Spinal cord (tissue), 10 donors: ENCODE measurements around the gene GP1BA. TPM values are rescaled to one million over a fixed set of nuclear protein-coding genes. Genes with fewer than 3 reads are reported as not detected.
A peak's percentile ranks its signal among the peaks of the same experiment; 100 is the strongest.

Experiments used
- DNase-seq, 6 donors: peaks; one replicate each; pipeline versions ENCODE4 v3.0.0 to v3.0.0-alpha.2; 2013 to 2015; ENCODE audit warnings: low spot score in 6 of 6, low read depth in 4 of 6
- H3K27ac ChIP-seq: one replicate; pipeline ENCODE4 v1.5.1; 2013; ENCODE audit warnings: low read depth, low read length, control low read depth
- H3K27me3 ChIP-seq: one replicate; pipeline ENCODE4 v1.6.1; 2013; ENCODE audit warnings: low read length; ENCODE audit not compliant: control insufficient read depth, insufficient read depth
- H3K36me3 ChIP-seq: one replicate; pipeline ENCODE4 v1.6.1; 2013; ENCODE audit warnings: low read length; ENCODE audit not compliant: control insufficient read depth, insufficient read depth
- H3K4me1 ChIP-seq: one replicate; pipeline ENCODE4 v1.6.1; 2013; ENCODE audit warnings: low read length; ENCODE audit not compliant: control insufficient read depth, insufficient read depth
- H3K4me3 ChIP-seq: one replicate; pipeline ENCODE4 v1.5.1; 2013; ENCODE audit warnings: low read depth, low read length, control low read depth
- H3K9me3 ChIP-seq: one replicate; pipeline ENCODE4 v1.6.1; 2013; ENCODE audit warnings: low read length; ENCODE audit not compliant: control insufficient read depth, insufficient read depth
- WGBS: methylation state at CpG from one replicate; pipeline ENCODE4 v1.1.5; 2013; ENCODE audit warnings: missing lambda C conversion rate; ENCODE audit not compliant: insufficient coverage; 5-methylcytosine and 5-hydroxymethylcytosine counted together
- polyA plus RNA-seq, 2 donors: library from polyadenylated mRNA; unstranded; fragments of 120-200 nt; gene quantifications; one replicate each; pipeline ENCODE4 v1.2.1, GENCODE V29; 2013; ENCODE audit not compliant: insufficient read length in 2 of 2
- total RNA-seq, 2 donors: library from RNA; depleted of rRNA in 1 of 2; stranded (reverse); fragments of 120-200 nt in 1 of 2; fragments of >200 nt in 1 of 2; gene quantifications; one replicate each; pipeline versions ENCODE4 v1.2.3 to v1.2.4, GENCODE V29; 2013 to 2014
- donor health status: healthy.

GP1BA gene
- total and polyA plus RNA-seq, 4 donors: 0.06 to 1.6 (median 0.57) TPM; not detected in 1

DNA sequence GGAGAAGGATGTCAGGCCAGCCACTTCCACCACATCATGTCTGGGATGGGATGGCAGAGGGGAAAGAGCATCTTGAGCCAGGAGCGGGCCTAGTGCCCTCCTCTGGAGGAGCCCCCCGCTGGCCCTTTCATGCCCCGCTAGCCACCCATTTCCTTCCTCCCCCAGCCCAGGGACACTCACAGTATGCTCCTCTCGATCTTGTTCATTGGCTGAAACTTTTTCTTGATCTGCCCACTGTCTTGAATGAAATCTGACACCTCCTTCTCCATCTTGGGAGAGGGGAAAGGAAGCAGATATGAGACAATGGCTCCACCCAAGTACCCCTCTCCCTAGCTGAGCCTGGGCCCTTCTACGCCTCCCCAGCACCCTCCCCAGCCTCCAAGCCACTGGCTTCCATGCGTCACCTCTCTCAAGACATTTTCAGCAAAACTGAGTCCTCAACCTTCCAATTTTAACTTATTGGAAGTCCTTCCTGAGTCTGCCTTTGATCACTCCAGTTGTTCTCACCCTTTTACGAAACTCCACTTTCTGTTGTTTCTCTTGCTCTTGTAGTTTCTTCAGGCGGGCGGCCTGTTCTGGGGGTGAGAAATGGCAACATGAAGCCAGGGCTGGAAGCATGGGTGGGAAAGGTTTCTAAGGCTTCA lies 28.3 kb downstream of the GP1BA start:
- Histone ChIP-seq H3K9me3 (no peaks in the 10 kb centered on the region), H3K4me1 (no peaks in the 10 kb centered on the region), H3K4me3 (no peak overlapping the region), H3K36me3 (peaks cover 45% of the 10 kb centered on the region), H3K27ac (no peak overlapping the region), H3K27me3 (no peaks in the 10 kb centered on the region)
- 73% methylated on average over 8 of the region's 9 CpGs for whole genome bisulfite sequencing
- DNase-seq: no peak

DNA sequence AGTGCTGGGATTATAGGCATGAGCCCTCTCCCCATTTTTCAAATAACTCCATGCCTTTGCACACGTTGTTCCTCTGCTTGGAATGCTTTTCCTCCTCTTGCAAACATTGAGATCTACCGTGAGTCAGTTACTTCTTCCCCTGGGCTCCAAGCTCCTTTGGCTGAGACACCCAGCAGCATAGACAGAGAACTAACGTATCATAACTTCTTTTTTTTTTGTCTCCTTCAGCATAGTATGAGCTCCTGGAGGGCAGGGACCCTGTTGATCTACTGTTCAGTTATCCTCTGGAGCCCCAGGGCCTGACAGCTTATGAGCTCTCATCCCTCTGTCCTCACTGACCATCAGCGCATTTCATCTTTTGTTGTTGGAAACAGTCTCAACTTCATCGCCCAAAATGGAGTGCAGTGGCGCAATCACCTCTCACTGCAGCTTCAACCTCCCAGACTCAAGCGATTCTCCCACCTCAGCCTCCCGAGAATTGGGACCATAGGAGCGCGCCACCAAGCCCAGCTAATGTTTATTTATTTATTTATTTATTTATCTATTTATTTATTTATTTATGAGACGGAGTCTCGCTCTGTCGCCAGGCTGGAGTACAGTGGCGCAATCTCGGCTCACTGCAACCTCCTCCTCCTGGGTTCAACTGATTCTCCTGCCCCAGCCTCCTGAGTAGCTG lies 33.4 kb downstream of the GP1BA start:
- Histone ChIP-seq H3K36me3 (peaks cover 36% of the 10 kb centered on the region), H3K27me3 (no peaks in the 10 kb centered on the region), H3K4me1 (peaks cover 37% of the 10 kb centered on the region), H3K27ac (no peak overlapping the region), H3K4me3 (no peak overlapping the region), H3K9me3 (no peaks in the 10 kb centered on the region)
- WGBS: 96% methylated on average over 6 of the region's 15 CpGs
- no peak for DNase-seq

DNA sequence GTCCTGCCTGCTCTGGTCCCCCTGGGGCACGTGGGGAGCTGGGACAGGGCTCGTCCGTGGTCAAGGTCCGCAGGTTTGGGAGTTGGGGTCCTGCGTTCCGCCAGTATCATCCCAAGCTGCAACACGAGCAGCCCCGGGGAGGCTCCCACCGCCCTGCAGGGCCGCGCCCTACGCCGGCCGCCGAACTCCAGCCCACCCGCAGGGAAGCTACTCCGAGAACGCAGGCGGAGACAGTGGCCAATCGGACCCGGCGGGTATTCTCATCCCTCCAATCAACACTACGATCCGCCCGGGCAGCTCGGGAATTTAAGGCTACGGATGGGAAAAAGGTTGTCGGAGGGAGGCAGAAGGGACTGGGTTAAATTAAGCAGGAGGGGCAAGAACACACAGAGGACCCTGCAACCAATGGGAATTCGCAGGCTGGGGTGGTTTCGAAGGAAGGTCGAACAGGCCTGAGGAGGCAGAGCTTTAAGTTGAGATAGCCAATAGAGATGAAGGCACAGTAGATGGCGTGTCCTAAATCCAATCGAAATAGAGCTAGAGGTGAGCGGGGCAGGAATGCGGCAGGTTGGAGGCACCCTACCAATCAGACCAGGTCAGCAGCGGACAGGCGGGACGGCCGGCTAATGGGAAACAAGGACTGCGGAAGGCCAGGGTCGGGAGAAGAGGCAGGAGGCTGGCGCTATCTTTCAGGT lies 34.9 kb downstream of the GP1BA start:
- Histone ChIP-seq H3K4me1 (peaks cover 37% of the 10 kb centered on the region), H3K36me3 (peaks cover 44% of the 10 kb centered on the region), H3K27ac (peak overlapping the region; percentile 100), H3K27me3 (no peaks in the 10 kb centered on the region), H3K9me3 (no peaks in the 10 kb centered on the region), H3K4me3 (peak overlapping the region; percentile 97)
- 0% methylated on average over 35 of the region's 42 CpGs for WGBS
- DNase-seq: peak; percentile 96 to 100 (median 98)

DNA sequence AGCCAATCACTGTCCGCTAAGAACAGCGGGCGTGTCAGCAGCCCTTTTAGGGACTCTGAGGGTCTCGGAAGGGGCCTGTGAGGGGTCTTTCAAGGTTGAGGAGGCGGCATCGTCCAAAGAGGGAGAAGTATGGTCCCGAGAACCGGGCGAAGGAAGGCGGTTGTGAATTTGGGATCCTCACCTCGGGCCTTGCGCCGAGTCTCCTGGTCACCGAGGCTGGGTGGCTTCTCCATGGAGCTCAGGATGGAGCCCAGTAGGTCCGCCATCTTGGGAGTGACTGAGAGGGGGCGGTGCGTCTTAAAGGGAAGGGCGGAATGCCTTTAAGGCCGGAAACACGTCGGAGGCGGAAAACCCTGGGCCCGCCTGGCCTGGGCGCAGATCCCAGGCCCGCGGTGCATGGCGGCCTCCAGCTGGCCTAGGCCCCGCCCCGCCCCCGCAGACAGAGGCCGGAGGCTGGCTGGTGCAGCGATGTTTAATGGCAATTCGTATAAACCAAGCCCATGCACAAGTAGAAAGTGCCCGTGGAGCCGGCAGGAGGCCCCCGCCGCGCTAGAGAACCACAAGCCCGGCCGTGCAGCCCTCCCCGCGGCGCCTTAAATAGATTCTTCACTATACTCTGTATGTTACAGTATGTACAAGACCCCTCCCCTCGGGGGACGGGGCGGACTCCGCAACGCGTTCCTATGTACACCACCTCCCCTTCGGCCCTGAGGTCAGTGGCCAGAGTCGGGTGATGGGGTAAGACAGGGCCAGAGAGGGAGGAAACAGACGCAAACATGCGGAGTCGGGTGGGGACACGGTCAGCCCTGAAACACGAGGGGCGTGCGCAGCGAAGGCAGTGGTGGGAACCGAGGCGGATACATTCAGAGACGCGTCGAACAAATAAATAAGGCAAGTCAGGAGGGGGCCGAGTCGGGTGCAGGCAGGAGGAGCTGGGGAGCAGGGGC lies 35.7 kb downstream of the GP1BA start, which contains the start of gene SPAG7:
Gene SPAG7, minus strand, starts transcription at position 279 of the 947 bp plus-strand sequence. Its CDS starts 13 bp downstream, at position 266.
- peak within 1 kb of the TSS; percentile 97 for H3K4me3 ChIP-seq

DNA sequence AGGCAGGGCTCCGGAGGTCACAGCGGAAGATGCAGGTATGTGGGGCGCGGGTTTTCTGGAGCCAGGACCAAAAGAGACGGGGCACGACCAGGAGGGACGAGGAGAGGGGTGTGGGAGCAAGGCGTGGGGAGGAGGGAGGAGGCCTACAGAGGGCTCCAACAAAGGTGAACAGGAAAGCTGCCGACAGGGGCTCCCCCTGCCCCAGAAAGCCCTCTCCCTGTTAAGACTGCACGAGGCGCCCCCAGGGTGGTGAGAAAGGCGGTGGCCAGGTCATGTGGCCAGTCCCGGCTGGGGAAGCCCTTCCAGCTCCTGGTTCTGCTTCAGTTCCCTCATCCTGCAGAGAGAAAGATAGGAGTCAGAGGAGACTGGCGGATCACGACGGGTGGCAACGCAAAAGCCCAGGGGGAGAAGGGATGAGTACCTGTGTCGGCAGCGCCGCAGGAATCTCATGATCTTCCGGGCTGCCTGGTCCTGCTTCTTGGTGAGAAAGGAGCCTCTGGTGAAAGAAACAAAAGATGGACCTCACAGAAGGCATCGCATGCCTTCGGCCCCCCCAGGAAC lies 36.5 kb downstream of the GP1BA start:
- H3K9me3 ChIP-seq: no peaks in the 10 kb centered on the region
- DNase-seq: peak in 2 of 6 donors; percentile 46 to 69
- WGBS: 7% methylated on average over 21 of the region's 23 CpGs
- peak overlapping the region; percentile 97 for H3K4me3 ChIP-seq
- peaks cover 59% of the 10 kb centered on the region for H3K36me3 ChIP-seq
- peaks cover 37% of the 10 kb centered on the region for H3K4me1 ChIP-seq
- peak overlapping the region; percentile 100 for H3K27ac ChIP-seq
- H3K27me3 ChIP-seq: no peaks in the 10 kb centered on the region

More for the DNA sequence above, 35.7 kb downstream of the GP1BA start, which contains the start of gene SPAG7:
- DNase-seq: peak; percentile 92 to 100 (median 98)
- Histone ChIP-seq H3K27ac (peak within 1 kb of the TSS; percentile 100), H3K27me3 (no peaks in the 10 kb centered on the region), H3K36me3 (peaks cover 52% of the 10 kb centered on the region), H3K9me3 (no peaks in the 10 kb centered on the region), H3K4me1 (peaks cover 37% of the 10 kb centered on the region)
- WGBS: 0% methylated on average over 49 of the region's 66 CpGs

DNA sequence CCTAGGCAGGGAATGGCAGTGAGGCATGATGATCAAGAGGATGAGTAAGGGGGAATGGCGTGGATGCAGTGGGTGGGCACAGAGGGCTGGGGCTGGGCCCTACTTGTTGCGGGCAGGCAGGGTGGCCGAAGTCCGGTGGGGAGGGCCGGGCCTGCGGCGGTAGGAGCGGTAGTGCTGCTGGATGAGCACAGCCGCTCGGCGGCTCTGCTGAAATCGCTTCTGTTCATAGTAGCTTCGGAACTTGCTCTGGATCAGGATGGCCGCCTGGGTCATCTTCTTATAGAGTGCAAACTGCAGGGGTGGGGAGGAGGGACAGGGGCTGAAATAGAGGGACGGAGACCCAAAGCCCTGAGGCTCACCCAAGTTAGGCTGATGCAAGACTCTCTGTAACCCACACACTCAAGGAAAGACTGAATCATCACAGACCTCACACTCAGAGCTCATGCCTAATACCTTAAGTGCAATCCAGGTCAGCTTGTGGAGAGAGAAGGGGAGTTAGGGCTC lies 37.0 kb downstream of the GP1BA start:
- Histone ChIP-seq H3K4me3 (peak overlapping the region; percentile 97), H3K36me3 (peaks cover 65% of the 10 kb centered on the region), H3K27ac (peak overlapping the region; percentile 100), H3K4me1 (peaks cover 37% of the 10 kb centered on the region), H3K9me3 (no peaks in the 10 kb centered on the region), H3K27me3 (no peaks in the 10 kb centered on the region)
- WGBS: 39% methylated on average over 14 of the region's 15 CpGs
- peak in 1 of 6 donors; percentile 24 for DNase-seq

DNA sequence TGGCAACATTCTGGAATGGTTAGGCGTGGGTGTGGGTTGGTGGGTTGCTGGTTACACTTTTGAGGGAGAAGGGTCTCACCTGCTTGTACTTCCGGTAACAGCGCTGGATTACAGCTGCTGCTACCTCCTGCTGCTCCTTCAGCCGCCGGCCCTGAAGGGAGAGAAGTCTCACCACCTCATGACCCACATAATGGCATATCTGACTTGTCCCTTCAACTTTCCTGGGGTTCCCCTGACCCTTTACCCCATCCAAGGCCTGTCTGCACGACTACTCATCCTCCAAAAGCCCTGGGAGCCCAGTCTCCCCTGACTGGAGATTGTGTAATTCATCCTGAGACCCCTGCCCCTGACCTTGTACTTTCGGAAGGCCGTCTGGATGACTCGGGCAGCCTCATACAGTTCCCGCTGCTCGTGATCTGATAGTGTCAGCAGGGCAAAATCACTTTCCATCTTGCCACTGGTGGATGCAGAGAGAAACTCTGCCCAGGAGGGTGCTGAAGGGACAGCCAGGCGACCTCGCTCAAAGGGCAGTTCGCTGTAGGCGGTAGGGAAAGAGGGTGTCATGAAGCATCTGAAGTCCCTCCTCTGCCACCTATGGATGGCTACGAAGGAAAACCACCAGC lies 37.6 kb downstream of the GP1BA start:
- Histone ChIP-seq H3K9me3 (no peaks in the 10 kb centered on the region), H3K4me1 (peaks cover 37% of the 10 kb centered on the region), H3K27me3 (no peaks in the 10 kb centered on the region), H3K4me3 (peak overlapping the region; percentile 97), H3K36me3 (peaks cover 66% of the 10 kb centered on the region), H3K27ac (peak overlapping the region; percentile 100)
- DNase-seq: no peak
- 89% methylated on average over 14 of the region's 16 CpGs for WGBS

DNA sequence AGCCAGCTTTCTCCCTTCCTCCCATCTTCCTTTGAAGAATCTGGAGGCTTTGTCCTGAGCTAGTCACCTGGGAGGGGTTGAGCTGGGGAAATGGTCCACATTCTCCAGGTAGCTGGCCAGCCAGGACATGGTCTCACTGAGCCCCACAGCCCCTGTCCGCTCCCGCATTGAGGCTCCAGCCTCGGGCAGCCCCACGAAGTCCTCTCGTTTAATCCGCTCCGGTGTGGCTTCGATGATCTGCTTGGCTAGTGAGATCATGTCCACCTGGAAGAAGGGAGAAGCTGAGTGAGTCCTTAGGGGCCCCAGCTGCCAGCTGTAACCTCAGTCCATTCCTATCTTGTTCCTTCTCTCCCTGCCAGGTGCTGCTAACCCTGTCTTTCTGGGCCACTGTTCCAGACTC lies 38.2 kb downstream of the GP1BA start:
- 100% methylated on average over 1 of the region's 8 CpGs for WGBS
- Histone ChIP-seq H3K4me1 (peaks cover 37% of the 10 kb centered on the region), H3K27ac (no peak overlapping the region), H3K9me3 (no peaks in the 10 kb centered on the region), H3K4me3 (no peak overlapping the region), H3K27me3 (no peaks in the 10 kb centered on the region), H3K36me3 (peaks cover 68% of the 10 kb centered on the region)
- no peak for DNase-seq
